GM18907 (cell line): Measurements from ENCODE around the gene TMEM186.
"Not testable (repeated sequence)": the region's sequence is repeated elsewhere in the genome, so short reads cannot be mapped to it uniquely, and the experiment has no call there.

ENCODE experiments used
- ATAC-seq: cut with Tn5 transposase; IDR thresholded peaks from one replicate; pipeline ENCODE4 v1.9.1; 2021; ENCODE audit warnings: mild to moderate bottlenecking, moderate library complexity; ENCODE audit not compliant: unreplicated experiment

Gene TMEM186

DNA sequence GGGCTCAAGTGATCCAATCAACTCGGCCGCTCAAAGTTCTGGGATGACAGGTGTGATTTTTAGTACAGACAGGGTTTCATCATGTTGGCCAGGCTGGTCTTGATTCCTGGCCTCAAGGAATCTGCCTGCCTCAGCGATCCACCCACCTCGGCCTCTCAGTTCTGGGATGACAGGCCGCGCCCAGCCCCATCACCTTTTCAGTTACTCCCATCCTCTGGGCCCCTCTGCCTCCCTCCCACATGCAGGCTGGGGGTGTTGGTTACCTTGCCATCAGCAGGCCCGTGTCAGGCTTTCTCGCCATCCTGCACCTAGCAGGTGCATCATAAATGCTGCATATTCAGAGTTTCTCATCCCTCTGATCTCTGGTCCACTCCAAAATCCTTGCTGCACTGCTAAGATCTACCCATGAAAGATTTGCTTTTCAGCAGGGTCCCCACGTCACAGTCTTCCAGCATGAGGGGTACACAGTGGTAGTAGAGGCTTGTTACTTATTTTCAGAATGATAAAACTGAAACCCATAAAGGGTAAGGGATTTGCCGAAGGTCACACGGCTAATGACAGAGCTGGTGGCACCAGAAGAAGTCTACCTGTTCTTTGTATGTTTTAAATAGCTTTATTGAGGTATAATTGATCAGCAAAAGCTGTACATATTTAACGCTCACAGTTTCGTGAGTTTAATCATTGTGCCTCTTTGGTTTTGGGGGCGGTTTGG, 16.8 kb upstream of the TMEM186 start:
- peak; percentile 39 for ATAC-seq

GRCh38 chr16:8812162-8812843, 14.9 kb upstream of the TMEM186 start:
- no peak for ATAC-seq

DNA sequence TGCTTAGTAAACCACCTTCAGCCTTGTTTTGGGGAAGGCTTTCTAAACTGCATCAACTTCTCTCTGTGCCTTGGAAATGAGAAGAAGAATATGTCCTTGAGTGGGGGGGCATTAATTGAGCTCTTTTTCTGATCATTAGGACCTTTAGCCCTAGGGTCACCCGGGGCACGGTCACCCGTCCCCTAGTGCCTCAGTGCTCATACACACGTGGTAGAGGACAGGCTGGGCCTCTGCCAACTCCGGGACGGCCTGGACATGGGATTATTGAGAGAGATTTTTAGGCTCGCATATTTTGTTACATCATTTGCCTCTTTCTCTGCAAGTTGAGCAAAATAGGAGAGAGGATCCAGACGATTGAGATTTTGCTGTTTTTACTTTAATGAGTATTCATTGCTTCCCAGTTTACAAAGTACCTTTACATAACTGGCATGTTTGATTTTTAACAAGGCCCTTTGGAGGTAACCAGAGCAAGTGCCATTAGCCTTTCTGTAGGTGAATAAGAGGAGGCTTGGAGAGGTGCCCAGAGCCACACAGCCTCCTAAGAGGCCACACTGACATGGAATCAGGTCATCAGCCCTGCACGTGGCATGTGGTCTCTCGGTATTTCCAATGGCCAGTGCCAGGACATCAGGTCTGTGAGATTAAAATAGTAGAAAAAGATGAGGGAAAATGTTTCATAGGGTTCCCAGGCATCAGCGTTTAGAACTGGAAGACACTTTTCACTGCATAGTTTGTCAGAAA, 11.3 kb upstream of the TMEM186 start:
- no peak for ATAC-seq

DNA sequence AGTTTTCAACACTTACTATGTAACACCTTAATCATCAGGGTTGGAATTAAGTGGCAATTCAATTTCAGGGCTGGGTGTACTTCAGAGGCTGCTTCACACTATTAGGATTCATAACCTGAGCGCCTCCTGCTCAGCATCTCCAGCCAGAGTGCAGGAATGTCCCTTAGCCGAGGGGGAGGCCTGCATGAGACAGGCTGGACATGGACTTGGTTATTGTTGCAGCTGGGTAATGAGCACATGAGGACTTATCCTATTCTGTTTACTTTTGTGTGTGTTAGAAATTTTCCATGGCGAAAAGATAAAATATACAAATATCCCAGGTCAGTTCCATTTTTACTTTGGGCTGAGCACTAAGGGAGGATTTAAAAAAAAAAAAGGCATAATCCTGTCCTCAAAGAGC, 10.6 kb upstream of the TMEM186 start:
- ATAC-seq, result no peak

- no peak for ATAC-seq
These were observed 9.8 kb upstream of the TMEM186 start for GRCh38 chr16:8807189-8807588.

DNA sequence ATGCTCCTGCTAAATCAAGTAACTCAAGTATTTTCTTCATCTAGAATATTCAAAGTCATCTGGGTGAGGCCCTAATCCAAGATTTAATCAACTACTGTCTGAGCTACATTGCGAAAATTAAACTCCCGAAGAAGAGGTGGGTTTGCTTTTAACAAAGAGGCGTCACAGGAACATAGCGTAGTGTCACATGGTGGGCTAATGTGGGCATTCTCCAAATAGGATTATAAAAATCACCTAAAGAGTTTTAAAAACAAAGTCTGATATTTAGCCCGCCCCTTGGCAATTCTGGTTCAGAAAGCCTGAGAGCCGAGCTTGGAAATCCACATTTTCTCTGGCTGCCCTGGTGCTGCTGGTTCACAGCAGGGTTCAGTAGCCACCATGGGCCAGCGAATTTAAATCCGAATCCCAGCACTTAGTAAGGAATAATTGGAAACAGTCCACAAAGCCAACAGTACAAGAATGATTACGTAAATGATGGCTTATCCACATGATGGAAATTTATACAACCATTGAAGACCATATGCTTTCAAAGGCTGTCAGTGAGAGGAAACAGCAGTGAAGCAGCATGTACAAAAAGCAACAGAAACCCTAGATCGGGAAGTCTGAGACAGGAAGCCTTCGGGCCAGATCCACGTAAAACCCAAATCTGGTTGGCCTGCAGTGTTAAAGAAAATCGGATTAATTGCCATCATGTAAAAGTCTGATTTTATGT, 9.0 kb upstream of the TMEM186 start:
- no peak for ATAC-seq

DNA sequence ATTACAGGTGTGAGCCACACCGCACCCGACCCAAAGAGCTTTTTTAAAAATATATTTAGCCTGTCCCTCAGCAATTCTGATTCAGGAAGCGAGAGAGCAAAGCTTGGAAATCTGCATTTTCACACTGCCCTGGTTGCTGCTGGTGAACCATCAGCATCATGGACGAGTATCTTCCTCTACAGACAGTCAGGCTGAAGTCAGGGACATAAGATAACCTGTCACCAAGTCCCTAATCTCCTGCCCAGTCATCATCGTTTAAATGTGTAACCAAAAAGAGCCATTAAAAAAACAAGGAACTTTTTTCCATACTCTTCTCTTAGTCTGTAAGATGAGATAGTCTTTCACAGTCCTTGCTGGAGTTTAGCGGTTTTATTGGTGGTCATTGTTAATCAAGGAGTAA, 6.9 kb upstream of the TMEM186 start:
- no peak for ATAC-seq

GRCh38 chr16:8803733-8804132, 6.3 kb upstream of the TMEM186 start:
- not testable (repeated sequence) for ATAC-seq

DNA sequence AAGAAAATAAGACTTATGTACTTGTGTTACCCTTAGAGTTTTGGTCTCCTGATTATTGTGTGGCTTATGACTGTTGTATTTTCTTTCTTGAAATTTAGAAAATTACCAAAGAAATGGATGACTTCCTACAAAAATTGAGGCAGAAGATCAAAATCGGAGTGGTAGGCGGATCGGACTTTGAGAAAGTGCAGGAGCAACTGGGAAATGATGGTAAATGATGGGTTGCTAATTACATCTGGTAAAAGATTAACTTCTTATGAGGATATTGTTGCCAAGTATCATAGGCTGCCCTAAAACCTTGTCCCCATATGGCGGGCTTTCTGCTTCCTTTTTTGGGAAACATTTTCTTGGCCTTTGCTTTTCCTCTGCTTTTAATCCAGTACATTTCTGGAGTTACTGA, 4.3 kb upstream of the TMEM186 start:
- ATAC-seq, result no peak

DNA sequence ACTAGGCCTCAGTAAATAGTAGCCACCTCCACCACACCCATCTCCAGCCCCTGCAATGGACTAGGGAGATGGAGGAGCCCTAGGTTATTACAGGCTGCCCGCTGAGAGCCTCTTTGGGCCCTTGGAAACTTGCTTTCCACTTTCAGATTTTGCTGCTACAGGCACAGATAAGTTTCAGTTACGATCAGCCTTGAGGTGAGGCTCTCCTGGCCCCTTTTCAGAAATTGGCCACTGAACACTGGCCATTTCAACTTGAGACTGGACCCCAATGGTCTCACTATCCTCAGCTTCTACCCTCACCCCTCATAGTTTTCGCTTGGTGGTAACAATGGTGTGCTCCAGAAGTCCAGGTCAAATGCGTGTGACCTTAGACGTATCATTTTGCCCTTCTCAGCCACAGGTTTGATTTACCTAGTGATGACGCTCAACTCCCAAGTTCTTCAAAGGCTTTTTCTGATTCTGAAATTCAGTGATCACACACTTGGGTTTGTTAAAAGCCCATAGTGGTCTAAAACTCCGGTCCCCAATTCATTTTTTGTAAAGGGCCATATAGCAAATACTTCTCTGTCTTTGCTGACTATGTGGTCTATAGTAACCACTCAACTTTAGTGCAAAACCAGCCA, 1.2 kb upstream of the TMEM186 start:
- no peak for ATAC-seq

- ATAC-seq, result peak; percentile 12
These were observed 712 bp upstream of the TMEM186 start for GRCh38 chr16:8798174-8798527.

GRCh38 chr16:8796469-8797363, 723 bp downstream of the TMEM186 start:
- peak; percentile 0 for ATAC-seq

- ATAC-seq, result no peak
These were observed 1.6 kb downstream of the TMEM186 start for GRCh38 chr16:8795818-8796217.

DNA sequence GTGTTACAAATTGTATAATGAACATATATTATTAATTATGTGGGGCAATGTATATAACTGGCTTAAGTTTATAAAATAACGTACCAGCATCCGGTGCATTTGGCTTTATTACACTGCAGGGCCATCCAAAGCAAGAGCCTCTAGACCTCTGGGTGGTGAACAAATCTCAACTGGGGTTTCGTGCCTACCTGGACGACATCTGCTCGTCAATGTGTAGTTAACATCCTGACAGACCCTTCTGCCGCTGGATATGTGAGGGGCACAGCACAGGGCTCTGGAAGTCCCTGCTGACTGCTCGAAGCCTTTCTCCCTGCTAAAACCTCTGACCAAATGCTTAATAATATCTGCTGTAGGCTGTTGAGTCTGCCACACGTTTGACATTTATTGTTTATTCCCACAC, 2.3 kb downstream of the TMEM186 start:
- no peak for ATAC-seq

DNA sequence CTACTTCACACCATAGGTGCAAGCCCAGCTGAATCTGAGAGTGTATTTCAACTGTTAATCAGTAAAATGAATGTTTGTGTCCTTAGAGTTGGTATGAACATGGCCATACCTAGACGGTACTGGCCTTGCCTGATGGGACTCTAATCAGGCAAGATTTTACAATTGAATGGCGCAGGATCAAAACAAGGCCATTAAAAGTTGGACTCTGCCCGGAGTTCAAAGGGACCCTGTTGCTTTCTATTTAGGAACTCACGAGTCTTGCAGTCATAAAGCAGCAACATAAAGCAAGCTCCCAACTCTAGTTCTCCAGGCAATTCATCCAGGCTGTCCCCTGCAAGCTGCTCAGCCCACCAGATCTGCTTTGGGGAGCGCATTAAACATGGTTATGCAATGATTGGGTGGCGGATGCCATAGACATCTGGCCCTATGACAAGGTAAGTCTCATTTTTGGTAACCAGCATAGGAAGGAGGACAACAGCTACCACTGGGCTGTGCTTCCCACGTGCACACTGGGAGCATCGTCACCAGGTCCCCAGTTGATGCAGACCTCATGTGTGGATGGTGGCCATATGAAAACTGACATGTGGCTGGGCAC, 8.8 kb downstream of the TMEM186 start:
- ATAC-seq, result no peak

DNA sequence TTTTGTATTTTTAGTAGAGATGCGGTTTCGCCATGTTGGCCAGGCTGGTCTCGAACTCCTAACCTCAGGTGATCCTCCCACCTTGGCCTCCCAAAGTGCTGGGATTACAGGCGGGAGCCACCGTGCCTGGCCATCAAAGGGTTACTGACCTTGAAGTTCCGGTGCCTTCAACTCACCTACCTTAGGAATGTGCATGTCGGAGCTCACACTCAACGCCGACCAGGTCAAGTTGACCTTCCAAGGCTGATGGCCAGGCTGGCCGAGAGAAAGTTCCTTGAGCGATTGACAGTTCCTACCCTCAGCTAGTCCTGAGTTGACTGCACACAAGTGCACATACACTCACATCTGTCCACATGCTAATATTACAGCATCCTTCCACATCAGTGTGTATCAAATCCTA, 11.1 kb downstream of the TMEM186 start:
- not testable (repeated sequence) for ATAC-seq

- ATAC-seq, result no peak
These were observed 12.0 kb downstream of the TMEM186 start for GRCh38 chr16:8785408-8785807.

DNA sequence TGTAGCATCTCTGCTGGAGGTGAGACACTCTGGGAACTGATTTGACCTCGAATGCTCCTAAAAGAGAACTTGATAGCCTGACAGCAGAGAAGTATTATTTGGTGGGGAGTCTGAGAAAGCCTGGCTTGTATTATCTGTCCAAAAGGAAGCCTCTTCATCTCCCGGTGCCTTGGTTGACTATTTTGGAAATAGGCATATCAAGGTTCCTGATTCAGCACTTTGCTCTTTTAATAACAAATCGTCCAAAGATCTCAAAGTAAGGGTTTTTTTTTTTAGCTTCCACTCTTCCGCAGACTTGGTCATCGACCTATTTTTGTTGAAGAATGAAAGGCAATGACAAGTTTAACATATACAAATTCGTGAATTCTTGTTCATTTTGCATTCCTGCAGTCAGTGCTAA, 14.8 kb downstream of the TMEM186 start:
- ATAC-seq, result no peak

DNA sequence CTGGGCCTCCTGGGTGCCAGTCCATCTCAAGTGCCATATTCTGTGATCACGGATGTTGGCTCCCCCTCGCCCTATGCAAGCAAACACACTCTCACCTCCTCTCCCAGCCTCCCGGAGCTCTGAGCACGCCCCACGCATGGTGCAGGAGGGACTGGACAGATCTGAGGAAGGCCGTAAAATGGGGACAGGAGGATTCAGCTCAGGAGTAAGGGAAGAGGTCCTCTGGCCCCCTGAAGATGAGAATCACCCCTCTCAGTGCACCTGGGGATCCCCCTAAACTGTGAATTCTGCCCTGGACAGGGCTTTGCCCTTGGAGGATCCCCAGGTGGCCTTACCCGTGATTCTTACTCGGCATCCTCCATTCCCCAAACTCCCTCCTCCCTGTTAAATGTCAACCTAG, 15.6 kb downstream of the TMEM186 start:
- ATAC-seq, result no peak

GRCh38 chr16:8777217-8777616, 20.2 kb downstream of the TMEM186 start:
- no peak for ATAC-seq
